Measurements from ENCODE around the gene DPPA3. TPM values are rescaled to one million over a fixed set of nuclear protein-coding genes. Genes with fewer than 3 reads are reported as not detected.
"Not testable (repeated sequence)": the region's sequence is repeated elsewhere in the genome, so short reads cannot be mapped to it uniquely, and the experiment has no call there.

DPPA3 gene
- total RNA-seq, 2 donors from 2014 or later, result not detected

DNA sequence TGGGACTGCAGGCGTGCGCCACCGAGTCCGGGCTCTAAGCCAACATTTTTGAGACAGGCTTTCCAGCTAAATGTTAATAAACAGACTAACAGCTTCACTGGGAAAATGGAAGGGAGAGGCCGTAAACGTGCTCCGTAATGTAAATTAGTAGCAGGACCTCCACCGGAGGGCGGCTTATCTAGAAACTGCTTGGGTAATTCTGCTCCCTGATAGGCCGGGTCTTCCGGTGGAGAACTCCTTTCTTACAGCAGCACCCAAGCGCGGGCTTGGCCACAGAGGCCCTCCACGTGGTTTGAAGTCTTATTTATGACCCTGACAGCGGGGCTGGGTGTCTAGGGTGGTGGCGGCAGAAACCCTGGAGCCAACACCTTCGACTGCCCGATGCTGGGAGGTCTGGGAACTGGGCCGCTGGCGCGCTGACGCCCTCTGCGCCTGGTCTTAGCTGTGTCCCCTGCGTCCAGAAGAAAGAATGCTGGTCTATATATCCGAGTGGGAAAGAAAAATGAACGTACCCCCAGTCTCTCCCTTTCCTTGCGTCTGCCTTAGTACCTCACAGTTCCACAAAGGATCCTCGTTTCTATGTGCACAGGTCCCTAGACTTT, 1.7 kb downstream of the DPPA3 start:
- no peak for DNase-seq
- intact Hi-C loops (cut with DNase I), result no loop called here
- Histone ChIP-seq H3K36me3 (no peaks in the 10 kb centered on the region), H3K9me3 (no peaks in the 10 kb centered on the region), H3K4me1 (no peaks in the 10 kb centered on the region), H3K27me3 (no peaks in the 10 kb centered on the region), H3K4me3 (no peak overlapping the region), H3K27ac (no peak overlapping the region), H3K9ac (ENCODE audit: low read depth in 2 of 2, low read length in 2 of 2) (no peak overlapping the region)
- TF ChIP-seq, protein P1, sequence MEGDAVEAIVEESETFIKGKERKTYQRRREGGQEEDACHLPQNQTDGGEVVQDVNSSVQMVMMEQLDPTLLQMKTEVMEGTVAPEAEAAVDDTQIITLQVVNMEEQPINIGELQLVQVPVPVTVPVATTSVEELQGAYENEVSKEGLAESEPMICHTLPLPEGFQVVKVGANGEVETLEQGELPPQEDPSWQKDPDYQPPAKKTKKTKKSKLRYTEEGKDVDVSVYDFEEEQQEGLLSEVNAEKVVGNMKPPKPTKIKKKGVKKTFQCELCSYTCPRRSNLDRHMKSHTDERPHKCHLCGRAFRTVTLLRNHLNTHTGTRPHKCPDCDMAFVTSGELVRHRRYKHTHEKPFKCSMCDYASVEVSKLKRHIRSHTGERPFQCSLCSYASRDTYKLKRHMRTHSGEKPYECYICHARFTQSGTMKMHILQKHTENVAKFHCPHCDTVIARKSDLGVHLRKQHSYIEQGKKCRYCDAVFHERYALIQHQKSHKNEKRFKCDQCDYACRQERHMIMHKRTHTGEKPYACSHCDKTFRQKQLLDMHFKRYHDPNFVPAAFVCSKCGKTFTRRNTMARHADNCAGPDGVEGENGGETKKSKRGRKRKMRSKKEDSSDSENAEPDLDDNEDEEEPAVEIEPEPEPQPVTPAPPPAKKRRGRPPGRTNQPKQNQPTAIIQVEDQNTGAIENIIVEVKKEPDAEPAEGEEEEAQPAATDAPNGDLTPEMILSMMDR (IDR thresholded peaks at IDR 0.05), result no peak

DNA sequence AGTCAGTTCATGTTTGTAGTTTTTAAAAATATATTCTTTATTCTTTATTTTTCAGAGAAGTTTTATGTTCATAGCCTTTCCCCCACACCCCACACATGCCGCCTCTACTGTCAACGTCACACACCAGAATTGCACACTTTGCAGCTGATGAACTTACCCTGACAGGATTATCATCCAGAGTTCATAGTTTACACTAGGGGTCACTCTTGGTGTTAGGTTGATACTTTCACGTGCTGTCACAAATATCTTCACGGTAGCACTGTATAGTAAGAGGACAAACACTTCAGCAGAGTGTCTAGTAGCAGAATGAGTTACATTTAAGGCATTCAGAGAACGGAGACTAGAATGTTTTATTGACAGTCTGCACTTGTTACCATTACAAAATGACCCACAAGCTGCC, 5.1 kb downstream of the DPPA3 start:
- Histone ChIP-seq H3K27me3 (no peaks in the 10 kb centered on the region), H3K9ac (ENCODE audit: low read depth in 2 of 2, low read length in 2 of 2) (no peak overlapping the region), H3K4me1 (no peaks in the 10 kb centered on the region), H3K27ac (no peak overlapping the region), H3K4me3 (no peak overlapping the region), H3K36me3 (no peaks in the 10 kb centered on the region), H3K9me3 (no peaks in the 10 kb centered on the region)
- TF ChIP-seq, protein P1 (IDR thresholded peaks at IDR 0.05), result no peak
- DNase-seq, result no peak
- intact Hi-C loops (cut with DNase I), result no loop called here

DNA sequence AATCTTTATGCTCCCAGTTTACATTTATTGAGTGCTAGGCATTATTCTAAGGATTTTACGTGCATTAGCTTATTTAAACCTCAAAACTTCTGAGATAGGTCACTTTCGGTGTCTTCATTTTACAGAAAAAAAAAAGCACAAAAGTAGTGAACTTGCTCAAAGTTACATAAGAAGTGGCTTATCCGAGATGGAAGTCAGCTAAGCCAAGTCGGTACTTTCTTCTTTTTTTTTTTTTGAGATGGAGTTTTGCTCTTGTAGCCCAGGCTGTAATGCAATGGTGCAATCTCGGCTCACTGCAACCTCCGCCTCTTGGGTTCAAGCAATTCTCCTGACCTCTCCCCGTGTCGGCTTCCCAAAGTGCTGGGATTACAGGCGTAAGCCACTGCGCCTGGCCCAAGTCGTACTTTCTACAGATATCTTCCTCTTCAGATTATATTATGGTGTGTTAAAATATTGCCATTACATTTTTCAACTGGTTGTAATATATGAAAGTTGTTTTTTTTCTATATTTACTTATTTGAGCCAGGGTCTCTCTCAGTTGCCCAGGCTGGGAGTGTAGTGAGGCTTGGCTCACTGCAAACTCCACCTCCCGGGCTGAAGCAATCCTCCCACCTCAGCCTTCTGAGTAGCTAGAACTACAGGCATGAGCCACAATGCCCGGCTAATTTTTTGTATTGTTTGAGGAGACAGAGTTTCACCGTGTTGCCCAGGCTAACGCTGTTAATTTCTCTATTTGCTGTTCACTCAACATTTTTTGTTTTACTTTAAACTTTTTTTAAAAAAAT, 8.9 kb downstream of the DPPA3 start:
- intact Hi-C loops (cut with DNase I), result no loop called here
- TF ChIP-seq, protein P1 (IDR thresholded peaks at IDR 0.05), result no peak

DNA sequence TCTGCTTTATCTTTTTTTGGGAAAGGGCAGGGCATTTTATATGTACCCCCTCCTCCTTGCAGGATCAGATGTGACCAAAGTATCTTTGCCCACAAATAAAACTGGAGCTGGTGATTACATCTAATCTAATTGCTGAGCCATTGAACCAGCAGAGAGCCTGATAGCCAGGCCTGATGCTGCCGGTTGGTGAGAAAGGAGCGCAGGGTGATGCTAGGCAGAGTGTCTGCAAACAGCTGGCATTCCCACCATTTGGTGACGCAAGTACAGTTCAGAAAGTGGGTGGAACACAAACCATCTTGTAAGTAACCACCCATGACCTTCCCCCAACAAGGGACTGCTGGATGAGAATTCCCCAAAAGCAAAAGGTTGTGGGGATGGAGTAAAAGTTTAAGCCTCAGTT, 12.7 kb downstream of the DPPA3 start:
- no peak for DNase-seq
- no peak overlapping the region for H3K9ac ChIP-seq (ENCODE audit: low read depth in 2 of 2, low read length in 2 of 2)
- intact Hi-C loops (cut with DNase I), result no loop called here
- H3K36me3 ChIP-seq, result no peaks in the 10 kb centered on the region
- no peak overlapping the region for H3K27ac ChIP-seq
- H3K4me3 ChIP-seq, result no peak overlapping the region
- H3K27me3 ChIP-seq, result no peaks in the 10 kb centered on the region
- TF ChIP-seq, protein P1 (IDR thresholded peaks at IDR 0.05), result no peak
- H3K9me3 ChIP-seq, result no peaks in the 10 kb centered on the region
- H3K4me1 ChIP-seq, result no peaks in the 10 kb centered on the region

More for the DNA sequence above, 8.9 kb downstream of the DPPA3 start:
- H3K9ac ChIP-seq (ENCODE audit: low read depth in 2 of 2, low read length in 2 of 2), result no peak overlapping the region
- no peaks in the 10 kb centered on the region for H3K36me3 ChIP-seq
- H3K4me1 ChIP-seq, result no peaks in the 10 kb centered on the region
- no peak overlapping the region for H3K4me3 ChIP-seq
- H3K27ac ChIP-seq, result no peak overlapping the region
- no peaks in the 10 kb centered on the region for H3K27me3 ChIP-seq
- no peaks in the 10 kb centered on the region for H3K9me3 ChIP-seq
- DNase-seq, result no peak

DNA sequence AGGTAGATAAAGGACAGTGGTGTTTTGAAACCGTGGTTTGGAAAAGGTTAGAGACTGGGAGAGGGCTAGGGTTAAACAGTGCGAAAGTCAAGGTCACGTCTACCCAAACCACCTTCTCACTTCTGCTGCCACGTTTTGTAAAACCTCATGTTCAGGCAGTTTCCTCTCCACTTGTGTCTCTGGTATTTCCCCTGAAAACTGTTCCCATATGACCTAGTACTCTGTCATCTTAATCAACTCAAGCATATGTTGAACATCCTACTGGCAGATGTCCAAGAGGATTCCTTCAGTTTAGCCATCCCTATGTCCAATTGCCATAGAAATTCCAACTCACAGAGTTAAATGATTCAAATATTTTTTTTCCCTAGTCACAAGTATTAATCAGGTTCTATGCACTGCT, 18.5 kb downstream of the DPPA3 start:
- Histone ChIP-seq H3K27me3 (no peaks in the 10 kb centered on the region), H3K36me3 (no peaks in the 10 kb centered on the region), H3K27ac (no peak overlapping the region), H3K4me1 (no peaks in the 10 kb centered on the region), H3K9me3 (no peaks in the 10 kb centered on the region), H3K9ac (ENCODE audit: low read depth in 2 of 2, low read length in 2 of 2) (no peak overlapping the region), H3K4me3 (no peak overlapping the region)
- DNase-seq, result no peak
- TF ChIP-seq, protein P1 (IDR thresholded peaks at IDR 0.05), result no peak
- intact Hi-C loops (cut with DNase I), result no loop called here

DNA sequence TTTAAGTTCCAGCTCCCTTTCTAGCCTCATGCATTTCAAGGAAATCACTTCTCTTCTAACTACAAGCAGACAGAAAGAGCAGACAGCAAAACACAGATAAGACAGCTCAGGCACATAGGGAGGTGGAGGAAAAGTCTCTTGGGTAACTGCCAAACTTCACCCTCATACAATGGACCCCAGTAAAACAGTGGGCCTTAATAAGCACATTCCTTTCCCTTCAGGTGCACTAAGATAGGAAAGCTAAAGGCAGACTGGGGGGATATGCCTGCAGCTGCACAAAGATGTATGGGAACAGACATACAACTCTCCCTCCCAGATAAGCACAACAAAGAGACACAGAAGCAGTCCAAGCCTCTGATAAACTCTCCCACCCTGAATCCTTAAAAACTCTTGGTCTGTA, 19.8 kb downstream of the DPPA3 start:
- H3K4me3 ChIP-seq; H3K9me3 ChIP-seq; intact Hi-C loops (cut with DNase I); H3K36me3 ChIP-seq; DNase-seq; H3K9ac ChIP-seq (ENCODE audit: low read depth in 2 of 2, low read length in 2 of 2); H3K27ac ChIP-seq; H3K27me3 ChIP-seq; H3K4me1 ChIP-seq: not testable (repeated sequence)
